Psoas muscle (tissue), 8 donors: ENCODE measurements around the gene GINS1. TPM values are rescaled to one million over a fixed set of nuclear protein-coding genes. Genes with fewer than 3 reads are reported as not detected.

ENCODE experiments used
- ATAC-seq, 4 donors: fragments of 200-7000 bp; cut with Tn5 transposase; one replicate each; pipeline ENCODE4 v1.9.1; 2020; ENCODE audit warnings: moderate library complexity in 3 of 4, mild to moderate bottlenecking in 2 of 4
- DNase-seq, 2 donors: peaks; one replicate each; pipeline ENCODE4 v3.0.0-alpha.2; 2020
- H3K27ac ChIP-seq: fragments of 200-600 bp; one replicate; pipeline ENCODE4 v1.8.0; 2022
- H3K27me3 ChIP-seq, 3 donors: fragments of 200-600 bp in 1 of 3; one replicate each; pipeline versions ENCODE4 v1.6.1 to v1.8.0; 2013 to 2022; ENCODE audit warnings: low read length in 2 of 3, mild to moderate bottlenecking in 2 of 3, moderate library complexity in 1 of 3; ENCODE audit not compliant: insufficient read depth in 3 of 3
- H3K36me3 ChIP-seq, 2 donors: fragments of 200-600 bp in 1 of 2; one replicate each; pipeline versions ENCODE4 v1.6.1 to v1.8.0; 2013 to 2022; ENCODE audit warnings: low read depth in 1 of 2, mild to moderate bottlenecking in 1 of 2, moderate library complexity in 1 of 2; ENCODE audit not compliant: insufficient read depth in 1 of 2
- H3K4me1 ChIP-seq: fragments of 200-600 bp; one replicate; pipeline ENCODE4 v1.8.0; 2022
- H3K4me3 ChIP-seq: fragments of 200-600 bp; one replicate; pipeline ENCODE4 v1.8.0; 2022; ENCODE audit warnings: mild to moderate bottlenecking
- H3K9me3 ChIP-seq: fragments of 200-600 bp; one replicate; pipeline ENCODE4 v1.8.0; 2022
- CTCF ChIP-seq: fragments of 200-600 bp; IDR thresholded peaks from one replicate; pipeline ENCODE4 v1.8.0; 2022; ENCODE audit warnings: antibody characterized with exemption
- WGBS, 3 donors: extraction: QIAGEN DNeasy Blood & Tissue Kit; methylation state at CpG; one replicate each; pipeline versions ENCODE4 v1.1.6 to v1.1.7; 2013; 5-methylcytosine and 5-hydroxymethylcytosine counted together
- intact Hi-C, 2 donors: fragments of 100-400 bp; cut with DNase I; formaldehyde crosslinking; loops; one replicate each; pipeline versions ENCODE4 v1.11.0 to v1.14.2; 2022
- polyA plus RNA-seq, 3 donors: library from polyadenylated mRNA; stranded (reverse); fragments of 200-250 nt; gene quantifications; one replicate each; pipeline ENCODE4 v1.2.3, GENCODE V29; 2013
- total RNA-seq, 4 donors: library from RNA; stranded (reverse); fragmentation: NEBNext Ultra II Directional in 2 of 4; extraction: Animal tissue kit (Norgen Biotek cat#: 25700) in 2 of 4; gene quantifications; one replicate each; pipeline versions ENCODE4 v1.2.1 to v1.2.4, GENCODE V29; 2021 to 2023
- donor health status: healthy with polysubstance abuse.
- donor health status: DM: no; HTN: no; CAD: no; lungs with moderate emphysema.
- donor health status: Bipolar disorder and iron deficiency.
- donor health status: healthy.
- donor health status: DM: yes; HTN: yes; CAD: no.
- donor health status: DM: no; HTN: no; CAD: no.
- donor health status: DM: no; HTN: no; CAD: no.
- donor health status: DM: yes; HTN: yes; CAD: no.

The GINS1 gene
- total and polyA plus RNA-seq, 7 donors, result 0.07 to 0.67 (median 0.17) TPM; not detected in 1

DNA sequence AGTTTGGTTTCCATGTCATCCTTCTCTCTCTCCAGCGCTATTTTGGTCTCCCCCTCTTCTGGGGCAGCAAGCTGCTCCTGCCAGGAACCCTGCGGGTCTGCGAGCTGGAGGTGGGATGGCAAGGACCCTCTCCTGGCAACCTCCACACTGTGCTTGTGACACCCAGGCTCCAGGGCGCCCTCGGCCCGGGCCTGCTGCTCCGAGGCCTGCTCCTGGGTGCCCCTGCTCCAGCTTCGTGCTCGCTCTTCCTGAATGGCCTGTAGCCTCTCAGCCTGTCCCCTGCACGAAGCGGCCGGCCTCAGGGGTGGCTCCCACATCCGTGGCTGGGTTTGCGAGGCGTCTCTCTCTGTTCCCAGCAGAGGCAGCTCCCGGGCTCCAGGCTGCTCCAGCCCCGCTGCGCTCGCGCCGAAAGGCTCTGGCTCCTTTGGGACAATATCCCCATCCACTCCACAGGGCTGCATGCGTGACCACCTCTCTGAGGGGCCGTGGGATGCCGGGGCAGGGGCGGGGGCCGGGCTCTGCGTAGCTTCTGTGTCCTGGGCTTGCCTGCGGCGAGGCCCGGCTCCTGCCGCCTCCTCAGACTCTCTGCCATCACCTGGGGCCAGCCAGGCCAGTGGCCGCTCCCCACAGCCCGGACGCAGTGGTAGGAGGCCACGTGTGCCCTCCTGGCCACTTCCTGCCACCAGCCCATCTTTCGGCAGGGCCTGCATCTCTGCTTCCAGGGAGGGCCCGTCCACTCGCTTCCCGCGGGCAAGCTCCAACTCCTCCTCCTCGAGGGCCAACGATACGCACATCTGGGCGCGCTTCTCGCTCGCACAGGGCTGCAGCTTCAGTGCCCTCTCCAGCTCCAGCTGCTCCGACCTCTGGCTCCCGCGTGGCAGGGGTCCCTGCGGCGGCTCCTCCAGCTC lies 68.9 kb downstream of the GINS1 start:
- no peak for DNase-seq

GRCh38 chr20:25477014-25477882 lies 69.8 kb downstream of the GINS1 start:
- Histone ChIP-seq H3K27ac (no peak overlapping the region), H3K4me1 (no peaks in the 10 kb centered on the region), H3K27me3 (no peaks in the 10 kb centered on the region), H3K9me3 (no peaks in the 10 kb centered on the region), H3K36me3 (peaks cover 0 to 5% of the 10 kb centered on the region in 2 donors), H3K4me3 (no peak overlapping the region)
- DNase-seq (no peak), ATAC-seq (no peak)
- WGBS, 3 donors, result 92 to 95% (median 93%) methylated on average over 26 to 28 of the region's 28 CpGs
- intact Hi-C loops, result loop anchor here in 1 of 2 donors (1.0 kb wide), 1 partner anchor 8 kb away; no protein-coding TSS in a partner anchor
- TF ChIP-seq CTCF, result no peak

More for the DNA sequence above, 68.9 kb downstream of the GINS1 start:
- Histone ChIP-seq H3K36me3 (peaks cover 0 to 1% of the 10 kb centered on the region in 2 donors), H3K4me3 (no peak overlapping the region), H3K27ac (no peak overlapping the region), H3K9me3 (no peaks in the 10 kb centered on the region), H3K27me3 (no peaks in the 10 kb centered on the region), H3K4me1 (no peaks in the 10 kb centered on the region)
- intact Hi-C loops, result loop anchor here in 1 of 2 donors (1.0 kb wide), 1 partner anchor 7 kb away; no protein-coding TSS in a partner anchor
- no peak for ATAC-seq
- TF ChIP-seq CTCF, result no peak
- 93 to 97% (median 95%) methylated on average over 48 to 52 of the region's 52 CpGs for WGBS, 3 donors

GRCh38 chr20:25478889-25479568 lies 71.6 kb downstream of the GINS1 start:
- intact Hi-C loops, result no loop called here
- DNase-seq, result no peak
- ATAC-seq, result no peak
- peaks cover 0 to 5% of the 10 kb centered on the region in 2 donors for H3K36me3 ChIP-seq
- H3K4me1 ChIP-seq, result no peaks in the 10 kb centered on the region
- no peaks in the 10 kb centered on the region for H3K9me3 ChIP-seq
- TF ChIP-seq CTCF, result no peak
- H3K4me3 ChIP-seq, result no peak overlapping the region
- 59 to 78% (median 62%) methylated on average over 23 to 24 of the region's 24 CpGs for WGBS, 3 donors
- no peak overlapping the region for H3K27ac ChIP-seq
- H3K27me3 ChIP-seq, result no peaks in the 10 kb centered on the region

- 83 to 90% (median 87%) methylated on average over 5 of the region's 5 CpGs for WGBS, 3 donors
- intact Hi-C loops, result no loop called here
- no peak for TF ChIP-seq CTCF
- H3K4me1 ChIP-seq, result no peaks in the 10 kb centered on the region
- peaks cover 0 to 5% of the 10 kb centered on the region in 2 donors for H3K36me3 ChIP-seq
- H3K27ac ChIP-seq, result no peak overlapping the region
- H3K9me3 ChIP-seq, result no peaks in the 10 kb centered on the region
- H3K4me3 ChIP-seq, result no peak overlapping the region
- no peaks in the 10 kb centered on the region for H3K27me3 ChIP-seq
- no peak for ATAC-seq
- DNase-seq, result no peak
Observed at GRCh38 chr20:25479638-25480037, 72.2 kb downstream of the GINS1 start.
